Peyer's patch (tissue), 4 donors: Measurements from ENCODE around the gene HDGFL2. TPM values are rescaled to one million over a fixed set of nuclear protein-coding genes. Genes with fewer than 3 reads are reported as not detected.

Experiments
- DNase-seq, 3 donors: peaks; one replicate each; pipeline ENCODE4 v3.0.0-alpha.2; 2017 to 2019
- H3K27ac ChIP-seq, 4 donors: fragments of 200-600 bp; sonication (generic); one replicate each; pipeline ENCODE4 v1.5.1; 2016 to 2019
- H3K27me3 ChIP-seq, 2 donors: fragments of 200-600 bp; sonication (generic); one replicate each; pipeline ENCODE4 v1.5.1; 2019
- H3K36me3 ChIP-seq, 3 donors: fragments of 200-600 bp; sonication (generic); one replicate each; pipeline ENCODE4 v1.5.1; 2016 to 2019
- H3K4me1 ChIP-seq, 4 donors: fragments of 200-600 bp; sonication (generic); one replicate each; pipeline ENCODE4 v1.5.1; 2016 to 2019
- H3K4me3 ChIP-seq, 4 donors: fragments of 200-600 bp; sonication (generic); 1 replicate in 3 of 4; 2 replicates in 1 of 4; pipeline ENCODE4 v1.5.1; 2016 to 2019; ENCODE audit warnings: mild to moderate bottlenecking in 1 of 4
- H3K9me3 ChIP-seq, 4 donors: fragments of 200-600 bp; sonication (generic); one replicate each; pipeline ENCODE4 v1.5.1; 2016 to 2019; ENCODE audit warnings: mild to moderate bottlenecking in 1 of 4
- CTCF ChIP-seq, 6 experiments: fragments of 450-650 bp in 4 of 6; fragments of 200-600 bp in 2 of 6; sonication (generic) in 1 of 6; IDR thresholded peaks; one replicate each; pipeline ENCODE4 v1.5.1; 2017 to 2019; ENCODE audit warnings: antibody characterized with exemption in 6 of 6, mild to moderate bottlenecking in 3 of 6, moderate library complexity in 1 of 6
- POLR2A ChIP-seq, 2 donors: fragments of 450-650 bp; IDR thresholded peaks; one replicate each; pipeline ENCODE4 v1.5.1; 2017; ENCODE audit warnings: antibody characterized with exemption in 2 of 2, mild to moderate bottlenecking in 2 of 2, moderate library complexity in 2 of 2
- total RNA-seq, 4 donors: library from RNA; depleted of rRNA; stranded (reverse); fragments of >200 nt; gene quantifications; one replicate each; pipeline ENCODE4 v1.1.0, GENCODE V29; 2016

The HDGFL2 gene
- total RNA-seq: 10 to 100 TPM; 20.5 to 73.4 (median 28.6) TPM

GRCh38 chr19:4472174-4472974, at the start of gene HDGFL2:
HDGFL2 (plus strand) TSS chr19:4472297; CDS start chr19:4472351, 54 bp downstream.
- Histone ChIP-seq H3K27me3 (no peaks in the 10 kb centered on the region), H3K4me1 (peaks cover 0 to 19% (median 13%) of the 10 kb centered on the region in 4 donors), H3K9me3 (no peaks in the 10 kb centered on the region), H3K36me3 (peaks cover 0 to 22% (median 0%) of the 10 kb centered on the region in 3 donors), H3K4me3 (peak within 1 kb of the TSS; percentile 83 to 97 (median 95)), H3K27ac (peak within 1 kb of the TSS; percentile 80 to 89 (median 84))
- no peak for TF ChIP-seq CTCF (IDR thresholded peaks at IDR 0.05)
- no peak for TF ChIP-seq POLR2A (IDR thresholded peaks at IDR 0.05)
- DNase-seq: peak in 1 of 3 donors; percentile 98

- H3K9me3 ChIP-seq: no peaks in the 10 kb centered on the region
- H3K27ac ChIP-seq: no peak overlapping the region
- no peak overlapping the region for H3K4me3 ChIP-seq
- no peaks in the 10 kb centered on the region for H3K4me1 ChIP-seq
- no peaks in the 10 kb centered on the region for H3K27me3 ChIP-seq
- peaks cover 0 to 4% (median 0%) of the 10 kb centered on the region in 3 donors for H3K36me3 ChIP-seq
- no peak for DNase-seq
- TF ChIP-seq POLR2A (IDR thresholded peaks at IDR 0.05) (no peak), CTCF (IDR thresholded peaks at IDR 0.05) (no peak)
Measured at GRCh38 chr19:4423416-4424126, 48.5 kb upstream of the HDGFL2 start.

- DNase-seq: no peak
- Histone ChIP-seq H3K27me3 (no peaks in the 10 kb centered on the region), H3K4me3 (no peak overlapping the region), H3K36me3 (peaks cover 0 to 12% (median 0%) of the 10 kb centered on the region in 3 donors), H3K27ac (no peak overlapping the region), H3K4me1 (no peaks in the 10 kb centered on the region), H3K9me3 (no peaks in the 10 kb centered on the region)
- TF ChIP-seq POLR2A (IDR thresholded peaks at IDR 0.05) (no peak), CTCF (IDR thresholded peaks at IDR 0.05) (no peak)
Measured at GRCh38 chr19:4425537-4425936, 46.6 kb upstream of the HDGFL2 start.

GRCh38 chr19:4428326-4428975, 43.6 kb upstream of the HDGFL2 start:
- TF ChIP-seq POLR2A (IDR thresholded peaks at IDR 0.05) (no peak), CTCF (IDR thresholded peaks at IDR 0.05) (no peak)
- H3K4me3 ChIP-seq: no peak overlapping the region
- peaks cover 0 to 23% (median 0%) of the 10 kb centered on the region in 3 donors for H3K36me3 ChIP-seq
- H3K9me3 ChIP-seq: no peaks in the 10 kb centered on the region
- no peak for DNase-seq
- H3K27me3 ChIP-seq: no peaks in the 10 kb centered on the region
- H3K4me1 ChIP-seq: no peaks in the 10 kb centered on the region
- H3K27ac ChIP-seq: no peak overlapping the region

DNA sequence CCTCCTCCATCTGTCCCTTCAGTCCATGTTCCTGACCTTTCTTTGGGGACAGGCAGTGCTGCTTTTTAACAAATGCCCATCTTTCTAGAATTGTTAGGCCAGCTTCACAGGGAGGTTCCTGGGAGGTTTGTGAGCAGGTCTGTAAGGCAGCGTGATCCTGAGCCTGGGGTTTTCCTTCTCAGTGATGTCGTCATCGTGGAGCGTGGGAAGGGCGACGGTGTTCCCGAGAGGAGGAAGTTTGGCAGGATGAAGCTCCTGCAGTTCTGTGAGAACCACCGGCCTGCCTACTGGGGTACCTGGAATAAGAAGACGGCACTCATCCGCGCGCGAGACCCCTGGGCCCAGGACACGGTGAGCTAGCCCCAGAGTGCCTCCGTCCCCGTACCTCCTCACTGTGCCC, 42.8 kb upstream of the HDGFL2 start:
- H3K4me1 ChIP-seq: no peaks in the 10 kb centered on the region
- DNase-seq: no peak
- no peak overlapping the region for H3K4me3 ChIP-seq
- peaks cover 0 to 27% (median 0%) of the 10 kb centered on the region in 3 donors for H3K36me3 ChIP-seq
- no peaks in the 10 kb centered on the region for H3K9me3 ChIP-seq
- no peak for TF ChIP-seq CTCF (IDR thresholded peaks at IDR 0.05)
- no peak for TF ChIP-seq POLR2A (IDR thresholded peaks at IDR 0.05)
- H3K27me3 ChIP-seq: no peaks in the 10 kb centered on the region
- no peak overlapping the region for H3K27ac ChIP-seq
